HAP-1 (cell line): ENCODE results near the gene AGGF1.
"Not testable (repeated sequence)": the region's sequence is repeated elsewhere in the genome, so short reads cannot be mapped to it uniquely, and the experiment has no call there.

Experiments used
- DNase-seq, 2 experiments: peaks; one replicate each; pipeline ENCODE4 v3.0.0-alpha.2; 2016 to 2020; ENCODE audit warnings: low spot score in 2 of 2
- H3K27me3 ChIP-seq: fragments of 250-450 bp; sonication (Bioruptor Pico); 2 replicates; pipeline ENCODE4 v1.5.1; 2020; ENCODE audit warnings: low read depth, mild to moderate bottlenecking, moderate library complexity
- H3K36me3 ChIP-seq: fragments of 250-450 bp; sonication (Bioruptor Pico); replicated peaks from 2 replicates; pipeline ENCODE4 v1.5.1; 2020; ENCODE audit warnings: mild to moderate bottlenecking
- H3K4me1 ChIP-seq: fragments of 250-450 bp; sonication (Bioruptor Pico); 2 replicates; pipeline ENCODE4 v1.5.1; 2020; ENCODE audit warnings: mild to moderate bottlenecking
- H3K4me3 ChIP-seq: fragments of 250-450 bp; sonication (Bioruptor Pico); 2 replicates; pipeline ENCODE4 v1.5.1; 2020; ENCODE audit warnings: mild to moderate bottlenecking, moderate library complexity
- H3K9me3 ChIP-seq: fragments of 250-450 bp; sonication (Bioruptor Pico); 2 replicates; pipeline ENCODE4 v1.5.1; 2020; ENCODE audit warnings: mild to moderate bottlenecking, moderate library complexity
- in situ Hi-C: fragments of 300-500 bp; cut with MboI; formaldehyde crosslinking; loops from 3 replicates; pipeline ENCODE4 v1.14.3; 2020; ENCODE audit warnings: low sequenced_read_pairs, inconsistent platforms, mixed read lengths

AGGF1 gene, protein sequence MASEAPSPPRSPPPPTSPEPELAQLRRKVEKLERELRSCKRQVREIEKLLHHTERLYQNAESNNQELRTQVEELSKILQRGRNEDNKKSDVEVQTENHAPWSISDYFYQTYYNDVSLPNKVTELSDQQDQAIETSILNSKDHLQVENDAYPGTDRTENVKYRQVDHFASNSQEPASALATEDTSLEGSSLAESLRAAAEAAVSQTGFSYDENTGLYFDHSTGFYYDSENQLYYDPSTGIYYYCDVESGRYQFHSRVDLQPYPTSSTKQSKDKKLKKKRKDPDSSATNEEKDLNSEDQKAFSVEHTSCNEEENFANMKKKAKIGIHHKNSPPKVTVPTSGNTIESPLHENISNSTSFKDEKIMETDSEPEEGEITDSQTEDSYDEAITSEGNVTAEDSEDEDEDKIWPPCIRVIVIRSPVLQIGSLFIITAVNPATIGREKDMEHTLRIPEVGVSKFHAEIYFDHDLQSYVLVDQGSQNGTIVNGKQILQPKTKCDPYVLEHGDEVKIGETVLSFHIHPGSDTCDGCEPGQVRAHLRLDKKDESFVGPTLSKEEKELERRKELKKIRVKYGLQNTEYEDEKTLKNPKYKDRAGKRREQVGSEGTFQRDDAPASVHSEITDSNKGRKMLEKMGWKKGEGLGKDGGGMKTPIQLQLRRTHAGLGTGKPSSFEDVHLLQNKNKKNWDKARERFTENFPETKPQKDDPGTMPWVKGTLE

DNA sequence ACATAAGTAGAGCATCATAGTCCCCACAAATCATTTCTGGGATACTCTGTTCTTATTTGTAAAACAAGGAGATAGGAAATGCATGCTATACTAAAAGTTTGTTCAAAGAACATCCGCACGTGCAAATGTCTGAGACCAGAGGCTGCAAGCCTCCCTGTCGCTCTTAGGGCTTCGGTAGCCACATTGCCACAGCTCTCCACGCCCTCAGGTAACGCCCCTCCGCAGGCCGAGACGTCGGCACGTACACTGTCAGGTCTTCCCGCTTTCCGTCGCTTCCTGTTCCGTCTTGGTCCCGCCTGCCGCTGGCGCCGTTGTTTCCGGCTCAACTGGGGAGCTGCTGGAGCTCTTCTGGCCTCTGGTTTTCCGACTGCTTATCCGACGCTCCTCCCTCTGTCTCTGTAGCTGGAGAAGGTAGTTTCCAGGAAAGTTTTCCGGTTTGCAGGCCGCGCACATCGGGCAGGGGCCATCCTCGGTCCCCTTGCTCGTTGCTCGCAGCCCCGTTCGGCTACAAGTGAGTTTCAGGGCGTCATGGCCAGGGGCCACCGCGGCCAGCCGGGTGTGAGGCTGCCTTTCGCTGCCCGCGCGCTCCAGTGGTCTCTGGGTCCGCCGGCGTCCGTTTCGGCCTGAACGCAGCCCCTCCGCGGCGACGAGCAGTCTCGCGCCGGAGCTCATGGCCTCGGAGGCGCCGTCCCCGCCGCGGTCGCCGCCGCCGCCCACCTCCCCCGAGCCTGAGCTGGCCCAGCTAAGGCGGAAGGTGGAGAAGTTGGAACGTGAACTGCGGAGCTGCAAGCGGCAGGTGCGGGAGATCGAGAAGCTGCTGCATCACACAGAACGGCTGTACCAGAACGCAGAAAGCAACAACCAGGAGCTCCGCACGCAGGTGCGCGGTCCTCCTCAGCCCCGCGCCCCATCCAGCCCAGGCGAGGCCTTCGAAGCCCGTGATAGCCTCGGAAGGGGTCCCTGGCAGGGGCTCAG, at the start of gene AGGF1:
AGGF1 (plus strand) TSS at position 308 of the 975 bp plus-strand sequence; CDS start at position 671, 363 bp downstream.
- peaks cover 2% of the 10 kb centered on the region; the same call in 1 of the 2 replicates for H3K36me3 ChIP-seq
- H3K9me3 ChIP-seq = peaks cover 13% of the 10 kb centered on the region
- no peaks in the 10 kb centered on the region for H3K27me3 ChIP-seq
- peak; percentile 88 to 94 for DNase-seq
- in situ Hi-C loops = no loop called here
- H3K4me3 ChIP-seq = peak within 1 kb of the TSS; percentile 70
- H3K4me1 ChIP-seq = peaks cover 14% of the 10 kb centered on the region

DNA sequence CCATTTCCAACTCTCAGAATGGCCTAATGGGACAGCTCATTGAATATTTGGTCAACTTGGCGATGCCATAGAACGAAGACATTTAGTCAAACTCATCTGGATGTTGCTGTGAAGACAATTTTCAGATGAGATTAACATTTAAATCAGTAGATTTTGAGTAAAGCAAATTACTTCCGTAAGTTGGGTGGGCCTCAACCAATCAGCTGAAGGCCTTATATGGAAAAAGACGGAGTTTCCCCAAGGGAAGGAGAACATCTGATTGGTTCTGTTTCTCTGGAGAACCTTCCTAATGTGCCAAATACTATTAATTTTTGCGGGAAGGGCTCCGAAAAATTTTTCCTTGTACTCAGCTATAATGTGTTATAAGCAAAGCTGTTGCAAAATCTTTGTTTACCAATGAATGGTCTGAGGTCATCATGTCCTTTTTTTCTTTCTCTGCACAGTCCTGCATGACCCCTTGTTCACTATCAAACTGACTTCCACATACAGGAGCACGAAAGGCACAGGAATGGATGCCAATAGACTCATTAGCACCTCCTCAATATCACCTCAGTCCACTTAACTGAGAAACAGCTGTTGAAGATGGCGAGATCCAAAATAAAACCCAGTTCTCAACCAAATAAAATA, 49.6 kb upstream of the AGGF1 start:
- Histone ChIP-seq H3K36me3 (no peaks in the 10 kb centered on the region), H3K27me3 (no peaks in the 10 kb centered on the region), H3K4me1 (no peaks in the 10 kb centered on the region), H3K9me3 (no peaks in the 10 kb centered on the region), H3K4me3 (no peak overlapping the region)
- DNase-seq = no peak
- in situ Hi-C loops = no loop called here

DNA sequence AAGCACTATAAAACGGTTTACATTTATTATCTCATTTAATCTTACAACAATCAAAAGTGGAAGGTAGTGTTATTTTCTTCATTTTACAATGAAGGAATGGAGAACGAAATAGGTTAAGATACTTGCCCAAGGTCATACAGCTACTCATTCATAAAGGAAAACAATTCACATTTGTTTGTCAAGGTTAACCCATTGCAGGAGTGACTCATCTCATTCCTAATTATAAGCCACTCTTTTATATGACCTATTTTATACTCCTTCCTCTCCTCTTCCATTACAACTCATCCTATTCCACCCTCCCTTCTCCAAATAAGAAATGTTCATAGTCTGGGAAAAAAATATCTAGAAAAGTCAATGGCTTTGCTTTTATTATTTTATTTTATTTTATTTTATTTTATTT, 47.8 kb upstream of the AGGF1 start:
- Histone ChIP-seq H3K4me3 (no peak overlapping the region), H3K4me1 (no peaks in the 10 kb centered on the region), H3K9me3 (no peaks in the 10 kb centered on the region), H3K27me3 (no peaks in the 10 kb centered on the region), H3K36me3 (no peaks in the 10 kb centered on the region)
- no peak for DNase-seq
- in situ Hi-C loops = no loop called here

DNA sequence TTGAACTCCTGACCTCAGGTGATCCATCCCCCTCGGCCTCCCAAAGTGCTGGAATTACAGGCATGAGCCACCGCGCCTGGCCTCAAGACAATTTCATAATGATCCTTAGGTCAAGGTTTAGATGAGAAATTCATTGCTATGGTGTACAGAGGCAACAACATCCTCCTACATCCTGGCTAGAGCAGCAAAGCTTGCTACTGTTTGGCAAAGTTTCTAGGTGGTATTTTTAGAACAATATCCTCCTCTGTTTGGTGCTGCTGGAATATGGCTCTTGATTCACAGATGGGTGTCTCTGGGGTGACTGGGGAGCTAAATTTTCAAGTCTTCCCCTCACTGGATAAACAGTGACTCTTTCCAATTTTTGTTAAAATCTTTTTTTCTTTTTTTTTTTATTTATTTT, 46.7 kb upstream of the AGGF1 start:
- in situ Hi-C loops = no loop called here
- Histone ChIP-seq H3K4me3 (no peak overlapping the region), H3K36me3 (no peaks in the 10 kb centered on the region), H3K4me1 (no peaks in the 10 kb centered on the region), H3K27me3 (no peaks in the 10 kb centered on the region), H3K9me3 (no peaks in the 10 kb centered on the region)
- DNase-seq = no peak

DNA sequence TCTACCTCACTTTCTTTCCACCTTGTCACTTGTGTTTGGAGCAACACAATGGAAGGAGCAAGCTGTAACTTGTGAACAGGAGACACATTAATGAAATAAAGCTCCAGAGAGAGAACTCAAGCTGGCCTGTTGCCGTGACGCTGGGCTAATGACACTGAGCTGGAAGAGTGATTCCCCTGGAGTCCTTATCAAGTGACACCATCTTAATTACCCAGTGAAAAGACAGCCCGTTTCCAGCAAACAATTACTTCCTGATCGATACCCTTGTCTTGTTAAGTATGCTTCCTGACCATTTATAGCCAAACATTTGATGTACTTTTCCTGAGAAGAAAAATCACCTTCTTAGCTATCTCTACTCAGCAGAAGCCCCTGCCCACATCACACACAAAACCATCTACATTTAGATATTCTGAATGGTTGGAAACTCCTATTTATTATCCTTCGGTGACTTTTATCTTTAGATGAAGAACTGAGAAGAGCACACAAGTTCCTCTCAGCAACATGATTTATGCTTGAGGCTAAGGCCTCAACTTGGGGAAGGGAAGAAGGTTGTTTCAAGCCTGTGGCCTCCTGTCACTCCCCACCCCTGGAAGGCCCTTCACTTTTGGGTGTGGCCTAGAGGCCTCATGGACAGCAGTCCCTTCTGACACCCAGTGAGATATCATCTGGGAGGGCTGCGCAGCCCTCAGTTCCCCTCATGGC, 43.2 kb upstream of the AGGF1 start:
- in situ Hi-C loops = no loop called here
- no peaks in the 10 kb centered on the region for H3K4me1 ChIP-seq
- H3K4me3 ChIP-seq = no peak overlapping the region
- H3K27me3 ChIP-seq = no peaks in the 10 kb centered on the region
- no peaks in the 10 kb centered on the region for H3K9me3 ChIP-seq
- H3K36me3 ChIP-seq = no peaks in the 10 kb centered on the region
- DNase-seq = no peak

DNA sequence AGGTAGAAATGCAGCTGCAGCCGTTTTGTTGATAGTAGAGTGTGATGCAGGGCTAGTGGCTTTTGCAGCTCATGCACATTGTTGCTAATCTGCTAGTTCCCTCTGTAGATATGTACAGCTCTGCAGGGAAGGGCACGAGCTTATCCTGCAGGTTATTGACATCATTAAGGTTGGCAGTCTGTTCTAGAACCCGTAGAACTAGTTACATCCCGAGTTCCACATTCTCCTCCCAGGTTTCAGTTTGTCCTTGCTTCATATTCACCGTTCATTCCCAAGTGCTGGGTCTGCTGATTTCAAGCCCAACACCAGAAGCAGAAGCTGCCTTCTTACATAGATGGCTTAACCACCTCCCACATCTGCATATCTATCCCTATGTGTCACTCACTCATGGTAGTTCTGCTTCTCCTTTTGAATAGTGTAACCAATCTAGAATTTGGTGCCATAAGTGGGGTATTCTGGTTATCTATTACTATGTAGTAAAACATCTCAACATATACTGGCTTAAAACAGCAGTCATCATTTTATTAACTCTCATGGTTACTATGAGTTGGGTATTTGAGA, 39.2 kb upstream of the AGGF1 start:
- Histone ChIP-seq H3K4me1 (no peaks in the 10 kb centered on the region), H3K36me3 (no peaks in the 10 kb centered on the region), H3K27me3 (no peaks in the 10 kb centered on the region), H3K4me3 (no peak overlapping the region), H3K9me3 (no peaks in the 10 kb centered on the region)
- DNase-seq = no peak
- in situ Hi-C loops = no loop called here

DNA sequence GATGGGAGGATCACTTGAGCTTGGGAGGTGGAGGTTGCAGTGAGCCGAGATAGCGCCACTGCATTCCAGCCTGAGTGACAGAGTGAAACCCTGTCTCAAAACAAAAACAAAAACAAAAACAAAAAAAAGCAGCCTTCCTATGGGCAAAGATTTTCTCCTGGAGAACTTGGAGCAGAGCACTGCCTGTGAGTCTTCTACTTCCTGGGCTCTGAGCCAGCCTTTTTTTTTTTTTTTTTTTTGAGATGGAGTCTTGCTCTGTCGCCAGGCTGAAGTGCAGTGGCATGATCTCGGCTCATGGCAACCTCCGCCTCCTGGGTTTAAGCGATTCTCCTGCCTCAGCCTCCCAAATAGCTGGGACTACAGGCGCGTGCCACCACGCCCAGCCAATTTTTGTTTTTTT, 36.8 kb upstream of the AGGF1 start:
- H3K27me3 ChIP-seq, H3K4me3 ChIP-seq, DNase-seq, H3K4me1 ChIP-seq, H3K36me3 ChIP-seq, in situ Hi-C loops, H3K9me3 ChIP-seq: not testable (repeated sequence)

DNA sequence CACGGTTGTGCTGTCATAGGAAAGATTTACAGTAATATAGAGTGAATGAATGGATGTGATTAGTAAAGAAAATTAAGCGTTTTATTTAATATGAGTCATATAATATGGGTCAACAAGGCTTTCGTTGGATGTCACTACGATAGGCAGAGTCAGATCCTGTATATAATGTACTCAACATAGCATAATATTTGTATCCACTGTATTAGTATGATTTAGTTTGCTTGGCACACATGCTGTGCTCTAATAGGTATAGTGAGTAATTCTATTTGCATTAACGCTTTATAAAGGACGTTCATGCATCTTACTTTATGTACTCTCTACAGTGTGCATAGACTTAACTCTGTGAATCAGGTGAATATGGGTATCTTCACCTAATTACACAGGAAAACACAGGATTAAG, 35.9 kb upstream of the AGGF1 start:
- Histone ChIP-seq H3K9me3 (no peaks in the 10 kb centered on the region), H3K27me3 (no peaks in the 10 kb centered on the region), H3K4me3 (no peak overlapping the region), H3K4me1 (no peaks in the 10 kb centered on the region), H3K36me3 (no peaks in the 10 kb centered on the region)
- in situ Hi-C loops = no loop called here
- no peak for DNase-seq

DNA sequence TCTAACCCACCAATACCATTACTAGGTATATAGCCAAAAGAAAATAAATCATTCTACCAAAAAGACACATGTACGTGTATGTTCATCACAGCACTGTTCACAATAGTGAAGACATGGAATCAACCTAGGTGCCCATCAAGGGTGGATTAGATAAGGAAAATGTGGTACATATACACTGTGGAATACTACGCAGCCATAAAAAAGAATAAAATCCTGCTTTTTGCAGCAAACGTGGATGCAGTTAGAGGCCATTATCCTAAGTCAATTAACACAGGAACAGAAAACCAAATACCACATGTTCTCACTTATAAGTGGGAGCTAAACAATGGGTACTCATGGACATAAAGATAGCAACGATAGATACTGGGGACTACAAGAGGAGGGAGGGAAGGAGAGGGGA, 32.0 kb upstream of the AGGF1 start:
- DNase-seq, H3K27me3 ChIP-seq, H3K36me3 ChIP-seq, H3K9me3 ChIP-seq, in situ Hi-C loops, H3K4me1 ChIP-seq, H3K4me3 ChIP-seq: not testable (repeated sequence)

DNA sequence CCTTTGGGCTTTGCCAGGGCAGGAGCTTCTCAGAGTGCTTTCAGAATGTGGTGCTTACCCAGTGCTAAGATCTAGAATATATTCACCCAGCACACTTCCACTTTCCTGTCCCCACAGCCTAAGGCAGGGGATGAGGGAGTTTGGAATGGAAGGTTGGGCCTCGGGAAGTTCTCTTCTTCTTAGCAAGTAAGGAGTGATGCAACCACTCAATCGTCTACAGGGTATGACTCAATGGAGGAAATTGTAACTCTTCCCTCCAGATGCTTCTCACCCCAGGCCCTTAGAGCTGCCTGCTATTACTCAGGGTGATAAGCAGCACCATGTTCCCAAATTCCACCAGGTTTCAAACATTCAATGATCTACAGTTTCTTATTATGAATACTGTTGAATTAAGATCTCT, 30.8 kb upstream of the AGGF1 start:
- no peak for DNase-seq
- Histone ChIP-seq H3K27me3 (peaks cover 11% of the 10 kb centered on the region; the same call in 1 of the 2 replicates), H3K9me3 (no peaks in the 10 kb centered on the region), H3K36me3 (no peaks in the 10 kb centered on the region), H3K4me1 (no peaks in the 10 kb centered on the region), H3K4me3 (no peak overlapping the region)
- in situ Hi-C loops = no loop called here

DNA sequence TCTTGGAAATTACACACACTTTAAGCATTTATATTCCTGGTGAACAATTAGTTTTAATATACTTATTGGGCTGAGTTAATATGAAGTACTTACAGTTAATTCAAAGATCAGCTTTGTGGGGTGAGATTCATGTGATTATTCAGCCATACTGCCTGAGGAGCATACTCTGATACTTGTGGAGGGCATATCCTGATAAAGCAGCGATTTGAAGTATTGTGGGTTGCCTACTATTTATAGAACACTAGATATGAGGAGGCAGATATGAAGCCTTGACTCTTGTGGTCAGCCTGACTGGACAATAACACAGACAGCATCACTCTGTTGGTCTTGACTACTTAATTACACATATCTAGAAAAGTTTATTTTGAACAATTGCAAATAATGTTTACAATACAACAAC, 27.0 kb upstream of the AGGF1 start:
- Histone ChIP-seq H3K27me3 (peaks cover 14% of the 10 kb centered on the region; the same call in 1 of the 2 replicates), H3K4me1 (no peaks in the 10 kb centered on the region), H3K4me3 (no peak overlapping the region), H3K36me3 (no peaks in the 10 kb centered on the region), H3K9me3 (no peaks in the 10 kb centered on the region)
- DNase-seq = no peak
- in situ Hi-C loops = no loop called here

DNA sequence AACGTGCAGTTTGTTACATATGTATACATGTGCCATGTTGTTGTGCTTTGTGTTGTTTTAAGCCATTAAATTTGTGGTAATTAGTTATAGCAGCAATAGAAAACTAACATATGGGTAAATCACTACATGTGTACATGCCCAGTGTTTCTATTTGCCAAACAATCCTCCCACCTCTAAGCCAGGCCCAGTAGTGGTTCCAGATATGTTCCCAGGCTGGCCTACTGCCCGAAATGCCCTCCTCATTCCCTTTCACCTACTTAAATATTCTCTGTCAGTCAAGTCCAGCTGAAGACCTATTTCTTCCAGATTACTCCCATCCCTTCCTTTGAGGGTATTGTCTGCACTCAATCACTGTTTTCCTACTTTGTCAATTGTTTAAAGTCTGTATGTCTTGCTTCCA, 24.1 kb upstream of the AGGF1 start:
- no peak overlapping the region for H3K4me3 ChIP-seq
- H3K27me3 ChIP-seq = peaks cover 14% of the 10 kb centered on the region; the same call in 1 of the 2 replicates
- no peaks in the 10 kb centered on the region for H3K9me3 ChIP-seq
- no peaks in the 10 kb centered on the region for H3K36me3 ChIP-seq
- no peaks in the 10 kb centered on the region for H3K4me1 ChIP-seq
- no peak for DNase-seq
- in situ Hi-C loops = no loop called here
